Cardiac muscle cell (in vitro differentiated cells and primary cell): ENCODE data around the gene SLC35C1. TPM values are rescaled to one million over a fixed set of nuclear protein-coding genes. Genes with fewer than 3 reads are reported as not detected.
A peak's percentile ranks its signal among the peaks of the same experiment; 100 is the strongest.

ENCODE experiments used
- DNase-seq, 2 donors: peaks; one replicate each; pipeline versions ENCODE4 v3.0.0 to v3.0.0-alpha.2; 2010 to 2017; ENCODE audit warnings: low read depth in 1 of 2, low spot score in 1 of 2
- H3K27ac ChIP-seq: fragments of 200-600 bp; sonication (generic); 2 replicates; pipeline ENCODE4 v1.5.1; 2016
- H3K27me3 ChIP-seq: fragments of 200-600 bp; sonication (generic); 2 replicates; pipeline ENCODE4 v1.6.0; 2016; ENCODE audit warnings: control low read depth
- H3K36me3 ChIP-seq: fragments of 200-600 bp; sonication (generic); 2 replicates; pipeline ENCODE4 v1.5.1; 2016; ENCODE audit warnings: control low read depth
- H3K4me1 ChIP-seq: fragments of 200-600 bp; sonication (generic); 2 replicates; pipeline ENCODE4 v1.8.1; 2017; ENCODE audit warnings: low read depth, mild to moderate bottlenecking, mixed run types
- H3K4me3 ChIP-seq: fragments of 200-600 bp; sonication (generic); 2 replicates; pipeline ENCODE4 v1.5.1; 2016; ENCODE audit warnings: mild to moderate bottlenecking
- H3K9me3 ChIP-seq: fragments of 200-600 bp; sonication (generic); 2 replicates; pipeline ENCODE4 v1.5.1; 2017; ENCODE audit warnings: low read depth, mild to moderate bottlenecking, control low read depth
- polyA plus RNA-seq: library from polyadenylated mRNA; unstranded; fragments of >200 nt; fragmentation: Nextera tagmentation; extraction: Ambion mirVana; gene quantifications from 2 replicates; pipeline ENCODE4 v1.2.1, GENCODE V29; 2016
- total RNA-seq: library from RNA; depleted of rRNA; stranded (reverse); fragments of >200 nt; gene quantifications from 2 replicates; pipeline ENCODE4 v1.2.3, GENCODE V29; 2016
- TF ChIP-seq, protein P1 (sequence below): IDR thresholded peaks from 2 replicates; pipeline ENCODE4 v1.5.1; 2012; ENCODE audit warnings: low read depth, mild to moderate bottlenecking, low read length

The SLC35C1 gene
- total and polyA plus RNA-seq, 2 experiments from 2014 or later: 8.1 to 15.1 TPM

DNA sequence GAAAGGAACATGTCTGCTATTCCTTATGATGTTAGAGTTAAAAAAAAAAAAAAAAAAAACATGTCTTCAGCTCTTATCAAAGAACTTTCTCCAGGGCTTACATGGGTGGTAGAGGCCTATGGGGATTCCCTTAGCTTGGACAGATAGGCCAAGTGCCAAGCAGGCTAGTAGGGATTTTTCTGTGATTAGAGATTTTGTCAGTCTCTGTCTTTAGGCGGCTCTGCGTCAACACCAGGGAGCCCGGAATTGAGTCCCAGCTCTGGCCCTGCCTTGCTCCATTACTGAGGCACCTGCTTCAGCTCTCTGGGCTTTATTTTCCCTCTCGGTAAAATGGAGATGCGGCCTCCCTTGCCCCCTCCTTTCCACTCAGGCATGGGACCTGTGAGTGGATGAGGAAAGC is 55.4 kb downstream of the SLC35C1 start:
- Histone ChIP-seq H3K9me3 (no peaks in the 10 kb centered on the region), H3K27me3 (no peaks in the 10 kb centered on the region), H3K36me3 (peaks cover 39% of the 10 kb centered on the region), H3K27ac (peak overlapping the region; percentile 29), H3K4me3 (no peak overlapping the region), H3K4me1 (peaks cover 23% of the 10 kb centered on the region)
- no peak for DNase-seq
- TF ChIP-seq, protein P1, sequence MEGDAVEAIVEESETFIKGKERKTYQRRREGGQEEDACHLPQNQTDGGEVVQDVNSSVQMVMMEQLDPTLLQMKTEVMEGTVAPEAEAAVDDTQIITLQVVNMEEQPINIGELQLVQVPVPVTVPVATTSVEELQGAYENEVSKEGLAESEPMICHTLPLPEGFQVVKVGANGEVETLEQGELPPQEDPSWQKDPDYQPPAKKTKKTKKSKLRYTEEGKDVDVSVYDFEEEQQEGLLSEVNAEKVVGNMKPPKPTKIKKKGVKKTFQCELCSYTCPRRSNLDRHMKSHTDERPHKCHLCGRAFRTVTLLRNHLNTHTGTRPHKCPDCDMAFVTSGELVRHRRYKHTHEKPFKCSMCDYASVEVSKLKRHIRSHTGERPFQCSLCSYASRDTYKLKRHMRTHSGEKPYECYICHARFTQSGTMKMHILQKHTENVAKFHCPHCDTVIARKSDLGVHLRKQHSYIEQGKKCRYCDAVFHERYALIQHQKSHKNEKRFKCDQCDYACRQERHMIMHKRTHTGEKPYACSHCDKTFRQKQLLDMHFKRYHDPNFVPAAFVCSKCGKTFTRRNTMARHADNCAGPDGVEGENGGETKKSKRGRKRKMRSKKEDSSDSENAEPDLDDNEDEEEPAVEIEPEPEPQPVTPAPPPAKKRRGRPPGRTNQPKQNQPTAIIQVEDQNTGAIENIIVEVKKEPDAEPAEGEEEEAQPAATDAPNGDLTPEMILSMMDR: no peak

DNA sequence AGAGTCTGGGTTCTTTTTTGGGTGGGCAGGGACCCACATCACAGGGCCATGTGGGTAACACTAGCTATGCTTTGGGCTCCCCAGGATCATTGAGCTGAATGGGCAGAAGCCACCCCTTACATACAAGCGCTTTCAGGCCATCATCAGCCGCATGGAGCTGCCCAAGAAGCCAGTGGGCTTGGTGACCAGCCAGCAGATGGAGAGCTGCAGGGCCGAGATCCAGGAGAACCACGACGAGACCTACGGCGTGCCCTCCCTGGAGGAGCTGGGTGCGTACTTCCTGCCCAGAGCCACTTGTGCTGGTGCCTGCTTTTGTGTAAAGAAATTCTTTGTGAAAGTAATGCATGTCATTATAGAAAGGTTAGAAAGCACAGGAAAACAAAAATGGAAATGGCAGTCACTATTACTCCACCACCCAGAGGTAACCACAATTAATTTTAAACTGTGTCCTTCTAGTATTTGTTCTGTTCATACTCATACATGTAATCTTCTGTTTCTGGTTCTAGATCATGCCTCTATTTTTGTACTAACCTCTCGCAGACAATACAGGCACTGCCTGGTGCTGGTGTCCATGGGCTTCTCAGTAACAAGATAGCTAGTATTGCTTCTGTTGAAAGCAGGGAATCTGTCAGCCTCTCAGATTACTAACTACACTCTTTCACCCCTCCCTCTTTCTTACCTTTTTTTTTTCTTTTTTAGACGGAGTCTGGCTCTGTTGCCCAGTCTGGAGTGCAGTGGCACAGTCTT is 56.0 kb downstream of the SLC35C1 start:
- H3K36me3 ChIP-seq: peaks cover 43% of the 10 kb centered on the region
- H3K27ac ChIP-seq: peak overlapping the region; percentile 29
- TF ChIP-seq, protein P1: no peak

More for the DNA sequence above, 56.0 kb downstream of the SLC35C1 start:
- Histone ChIP-seq H3K4me1 (peaks cover 22% of the 10 kb centered on the region), H3K27me3 (no peaks in the 10 kb centered on the region), H3K4me3 (no peak overlapping the region), H3K9me3 (no peaks in the 10 kb centered on the region)
- DNase-seq: no peak

Other genes starting within 250 kb of the SLC35C1 start
- 3.1 and 4.3 TPM in 2 replicates for gene CHST1, start 139.5 kb upstream of the SLC35C1 start, total RNA-seq
- gene CHST1, start 139.5 kb upstream of the SLC35C1 start, polyA plus RNA-seq: 2.5 and 3.3 TPM in 2 replicates
- gene CRY2, start 42.3 kb downstream of the SLC35C1 start, total RNA-seq: 31.5 and 50.5 TPM in 2 replicates
- gene CRY2, start 42.3 kb downstream of the SLC35C1 start, polyA plus RNA-seq: 28.3 and 40.7 TPM in 2 replicates
- 12.6 and 19.1 TPM in 2 replicates for gene MAPK8IP1, start 80.5 kb downstream of the SLC35C1 start, total RNA-seq
- gene MAPK8IP1, start 80.5 kb downstream of the SLC35C1 start, polyA plus RNA-seq: 3.9 and 7.4 TPM in 2 replicates
- gene FREY1, start 102.1 kb downstream of the SLC35C1 start, total RNA-seq: 2.1 and 2.7 TPM in 2 replicates
- gene FREY1, start 102.1 kb downstream of the SLC35C1 start, polyA plus RNA-seq: 0.42 TPM in 1 of 2 replicates, not detected in the other
- gene PEX16, start 112.7 kb downstream of the SLC35C1 start, total RNA-seq: 39.9 and 43.0 TPM in 2 replicates
- gene PEX16, start 112.7 kb downstream of the SLC35C1 start, polyA plus RNA-seq: 29.0 and 38.9 TPM in 2 replicates
- 4.9 and 5.8 TPM in 2 replicates for gene LARGE2, start 117.5 kb downstream of the SLC35C1 start, total RNA-seq
- gene LARGE2, start 117.5 kb downstream of the SLC35C1 start, polyA plus RNA-seq: 4.5 and 9.2 TPM in 2 replicates